GM20431 (cell line): ENCODE measurements around the gene KDSR.
"Not testable (repeated sequence)": the region's sequence is repeated elsewhere in the genome, so short reads cannot be mapped to it uniquely, and the experiment has no call there.

Experiments used
- in situ Hi-C: fragments of 300-500 bp; cut with MseI, MboI; formaldehyde crosslinking; loops from one replicate; pipeline ENCODE4 v1.15.0; 2020; ENCODE audit warnings: low sequenced_read_pairs; ENCODE audit not compliant: unreplicated experiment

Gene KDSR

DNA sequence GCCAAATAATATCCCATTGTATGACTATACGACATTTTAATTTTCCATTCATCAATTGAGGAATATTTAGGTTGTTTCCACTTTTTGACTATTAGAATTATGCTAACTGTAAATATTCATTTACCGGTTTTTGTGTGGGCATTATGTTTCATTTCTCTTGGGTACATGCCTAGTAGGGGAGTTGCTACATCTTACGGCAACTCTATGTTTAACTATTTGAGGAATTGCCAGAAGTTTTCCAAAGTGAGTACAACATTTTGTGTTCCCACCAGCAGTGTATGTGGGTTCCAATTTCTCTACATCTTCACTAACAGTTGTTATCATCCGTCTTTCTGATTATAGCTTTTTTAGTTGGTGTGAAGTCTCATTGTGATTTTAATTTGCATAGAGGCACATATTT lies 1.6 kb upstream of the KDSR start:
- in situ Hi-C loops, result no loop called here

DNA sequence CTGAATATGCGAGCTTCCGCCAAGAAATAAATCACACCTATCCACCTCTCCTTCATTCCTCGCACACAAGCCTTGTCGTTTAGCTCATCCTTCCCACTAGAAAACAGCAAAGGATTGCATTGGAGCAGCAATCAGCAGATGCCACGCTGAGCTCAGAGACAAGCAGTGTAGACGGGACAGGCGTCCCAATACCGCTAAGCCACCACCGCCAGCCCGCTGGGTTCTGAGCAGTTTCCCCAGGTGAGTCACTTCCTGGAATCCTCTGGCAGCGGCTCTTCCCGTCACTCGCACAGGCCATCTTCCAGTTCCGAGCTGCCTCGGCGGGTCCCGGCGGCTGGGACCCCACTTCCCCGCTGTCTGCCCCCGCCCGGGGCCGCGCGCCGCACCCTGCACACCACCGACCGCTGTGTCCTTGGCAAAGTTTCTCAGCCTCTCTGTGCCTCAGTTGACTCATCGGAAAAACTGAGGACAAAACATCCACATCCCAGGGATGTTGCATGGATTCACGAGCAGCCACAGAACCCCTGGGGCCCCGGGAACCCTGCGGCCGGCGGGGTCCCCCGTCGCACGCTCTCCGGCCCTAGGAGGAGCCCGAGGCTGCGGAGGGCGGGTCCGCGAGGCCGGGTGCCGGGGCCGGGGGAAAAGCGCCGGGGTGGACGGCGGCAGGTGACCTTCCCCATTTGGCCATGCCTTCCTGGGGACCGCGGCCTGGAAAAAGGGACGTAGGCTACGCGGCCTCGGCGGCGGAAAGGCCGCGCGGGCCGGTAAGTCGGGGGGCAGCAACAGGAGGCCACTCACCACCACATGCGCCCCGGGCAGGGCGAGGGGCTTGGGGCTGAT lies 573 bp downstream of the KDSR start:
- in situ Hi-C loops, result no loop called here

DNA sequence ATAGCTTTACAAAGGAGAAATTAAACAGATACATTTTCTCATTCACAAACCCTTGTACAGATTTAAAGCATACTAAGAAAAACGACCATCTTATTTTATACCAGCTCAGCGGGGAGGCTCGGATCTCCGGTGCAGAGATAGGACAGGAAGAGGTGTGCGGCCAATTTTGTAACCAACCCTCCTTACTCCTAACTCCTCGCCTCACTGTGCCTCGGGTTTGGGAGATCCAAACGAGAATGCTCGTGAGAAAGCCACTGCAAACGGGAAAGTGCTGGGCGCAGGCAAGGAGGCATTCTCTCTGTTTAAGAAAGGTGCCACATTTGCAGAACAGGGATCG lies 1.2 kb downstream of the KDSR start:
- in situ Hi-C loops, result no loop called here

DNA sequence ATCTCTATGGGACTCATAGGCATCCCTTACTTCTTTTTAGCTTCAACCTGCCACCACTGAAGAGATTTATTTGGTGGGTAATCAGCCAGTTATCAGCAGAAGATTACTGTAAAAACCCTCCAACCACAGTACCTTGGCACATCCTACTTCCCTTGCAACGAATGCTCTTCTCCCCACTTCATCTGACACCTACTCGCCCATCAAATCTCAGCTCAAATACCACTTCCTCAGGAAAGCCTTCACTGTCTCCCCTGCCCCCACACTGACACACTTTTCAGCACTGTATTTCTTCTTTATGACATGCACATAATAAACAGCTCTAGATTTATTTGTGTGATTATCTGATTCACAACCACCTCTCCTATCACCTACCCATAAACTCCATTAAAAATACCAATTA lies 3.1 kb downstream of the KDSR start:
- in situ Hi-C loops, result no loop called here

DNA sequence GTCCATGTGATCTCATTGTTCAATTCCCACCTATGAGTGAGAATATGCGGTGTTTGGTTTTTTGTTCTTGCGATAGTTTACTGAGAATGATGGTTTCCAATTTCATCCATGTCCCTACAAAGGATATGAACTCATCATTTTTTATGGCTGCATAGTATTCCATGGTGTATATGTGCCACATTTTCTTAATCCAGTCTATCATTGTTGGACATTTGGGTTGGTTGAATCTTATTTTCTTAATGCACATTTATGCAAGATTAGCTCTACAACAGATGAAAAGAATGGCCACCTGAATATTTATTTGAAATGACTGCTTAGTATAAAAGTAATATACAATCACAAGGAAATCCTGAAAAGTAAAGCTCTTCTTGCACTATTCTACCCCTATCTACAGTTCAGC lies 3.6 kb downstream of the KDSR start:
- in situ Hi-C loops, result not testable (repeated sequence)

DNA sequence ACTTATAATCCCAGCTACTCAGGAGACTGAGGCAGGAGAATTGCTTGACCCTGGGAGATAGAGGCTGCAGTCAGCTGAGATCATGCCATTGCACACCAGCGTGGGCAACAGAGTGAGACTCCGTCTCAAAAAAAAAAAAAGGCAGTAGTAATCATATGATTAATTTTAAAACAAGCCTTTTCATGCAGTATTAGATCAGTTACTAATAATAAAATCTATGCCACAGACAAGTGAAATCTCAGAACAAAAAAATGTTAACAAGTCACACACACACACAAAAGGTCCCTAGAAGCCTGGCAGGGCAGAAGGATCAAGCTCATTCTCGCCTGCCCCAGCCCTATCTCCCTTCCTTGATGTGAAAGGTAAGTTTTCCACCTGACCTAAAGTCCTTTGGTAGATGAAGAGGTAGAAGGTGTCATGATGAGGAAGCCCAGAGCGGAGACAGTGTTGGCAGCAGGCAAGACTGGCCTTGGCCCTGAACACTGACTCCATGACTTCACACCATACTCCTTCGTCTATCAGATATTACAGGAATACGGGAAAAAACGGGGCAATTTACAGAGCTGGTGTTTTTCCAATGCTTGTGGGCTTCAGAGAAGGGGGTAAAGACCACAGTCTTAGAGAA lies 10.6 kb downstream of the KDSR start:
- in situ Hi-C loops, result no loop called here

DNA sequence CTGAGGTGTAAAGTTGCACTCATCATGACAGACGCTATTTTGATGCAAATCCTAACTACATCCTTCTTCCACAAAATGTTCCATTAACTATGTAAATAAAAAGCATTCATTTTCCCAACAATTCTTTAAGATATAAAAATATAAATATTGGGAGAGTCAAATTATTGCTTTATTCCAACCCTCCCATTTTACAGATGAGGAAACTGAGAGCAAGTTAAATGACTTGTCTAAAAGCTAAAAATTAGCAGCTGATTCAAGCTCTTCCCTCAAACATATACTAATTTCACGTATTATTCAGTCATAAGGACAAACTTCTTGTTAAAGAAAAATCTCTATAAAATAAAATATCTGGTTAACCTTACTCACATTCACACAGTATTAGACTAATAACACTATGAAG lies 16.8 kb downstream of the KDSR start:
- in situ Hi-C loops, result no loop called here

DNA sequence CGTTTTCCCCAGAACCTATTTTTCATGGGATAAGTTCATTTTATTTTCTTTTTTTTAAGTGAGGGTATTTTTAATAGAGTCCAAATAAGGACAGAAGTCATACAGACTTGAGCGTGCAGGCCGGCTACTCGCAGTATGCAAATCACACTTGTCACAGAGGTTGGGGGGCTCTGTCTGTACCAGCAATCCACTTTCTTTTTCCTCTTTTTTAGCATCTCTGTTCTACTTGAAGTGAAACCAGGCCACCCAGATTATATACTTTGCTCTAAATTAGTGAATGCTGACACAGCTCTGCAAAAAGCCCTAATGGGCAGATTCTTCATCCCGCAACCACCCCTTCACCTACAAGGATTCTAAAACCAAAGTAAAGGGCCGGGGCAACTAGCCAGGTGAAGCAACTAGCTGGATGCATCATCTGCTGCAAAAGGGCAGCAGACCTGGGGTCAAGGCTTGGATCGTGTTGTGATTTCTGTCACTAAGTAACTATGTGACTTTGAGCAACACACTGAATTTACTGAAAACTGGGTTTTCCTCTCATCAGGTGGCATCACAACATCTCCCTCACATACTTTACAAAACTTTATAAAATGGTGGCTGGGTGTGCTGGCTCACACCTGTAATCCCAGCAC lies 18.4 kb downstream of the KDSR start:
- in situ Hi-C loops, result no loop called here

DNA sequence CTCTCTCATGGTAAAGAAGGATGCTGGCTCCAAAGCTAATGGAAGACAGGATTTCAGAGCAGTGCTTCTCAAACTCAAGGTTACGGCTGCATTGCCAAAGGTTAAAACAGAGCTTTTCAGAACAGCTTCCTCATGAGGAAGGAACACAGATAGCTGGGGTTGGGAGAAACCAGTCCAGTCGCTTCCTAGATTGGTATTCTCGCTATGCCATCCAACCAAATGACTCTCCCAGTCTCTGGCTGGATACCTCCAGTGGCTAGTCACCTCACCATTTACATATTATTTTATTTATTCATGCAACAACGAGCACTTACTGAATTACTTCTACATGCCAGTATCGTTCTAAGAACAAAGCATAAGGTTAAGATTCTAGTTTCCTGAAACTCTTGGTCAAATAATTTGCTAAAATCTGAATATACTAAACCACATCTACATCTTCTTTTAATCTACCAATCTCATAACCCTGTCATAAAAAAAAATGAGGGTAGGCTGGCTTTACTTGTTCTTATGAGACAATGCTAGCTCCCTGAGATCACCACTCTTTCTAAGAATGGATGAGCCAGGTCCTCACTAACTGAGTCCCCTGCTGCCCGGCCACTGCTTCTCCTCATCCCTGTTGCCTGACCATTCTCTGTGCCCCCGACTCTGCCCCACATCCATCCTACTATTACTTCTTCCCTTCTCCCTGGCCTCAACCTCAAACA lies 20.4 kb downstream of the KDSR start:
- in situ Hi-C loops, result no loop called here

DNA sequence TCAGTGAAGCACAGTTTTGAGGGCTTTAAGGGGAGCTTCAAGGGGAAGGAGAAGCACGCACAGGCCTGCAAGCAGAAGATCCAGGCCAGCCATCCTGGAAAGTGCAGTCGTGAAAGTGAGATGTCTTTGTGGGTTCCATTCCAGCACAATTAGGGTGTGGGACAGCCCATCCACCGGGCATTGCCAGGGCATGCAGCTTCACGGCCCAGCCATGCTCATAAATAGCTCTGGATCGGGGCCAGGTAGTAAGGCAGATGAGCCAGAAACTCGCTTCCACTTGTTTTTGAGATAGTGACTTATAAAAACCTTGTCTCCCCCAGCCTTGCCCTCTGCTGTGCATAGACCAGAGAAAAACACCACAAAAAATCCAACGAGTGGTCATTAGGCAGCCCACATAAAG lies 21.0 kb downstream of the KDSR start:
- in situ Hi-C loops, result no loop called here

DNA sequence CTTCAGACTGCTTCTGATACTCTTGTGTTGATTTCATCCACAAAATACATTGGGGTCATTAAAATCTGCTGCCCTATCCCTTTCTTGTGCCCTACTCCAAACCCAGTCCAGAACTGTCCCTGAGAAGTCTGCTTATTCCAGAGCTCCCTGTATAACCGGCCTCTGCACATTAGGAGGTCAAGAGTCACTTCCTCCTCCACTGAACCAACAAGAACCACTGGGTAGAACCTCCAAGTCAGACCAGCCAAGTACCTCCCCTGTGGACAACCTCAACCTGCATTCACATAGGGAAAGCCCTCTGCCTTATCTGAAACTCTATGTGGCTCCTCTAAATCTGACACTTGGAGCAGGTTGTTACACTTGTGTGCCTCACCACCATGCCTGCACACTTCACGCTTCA lies 22.1 kb downstream of the KDSR start:
- in situ Hi-C loops, result no loop called here

DNA sequence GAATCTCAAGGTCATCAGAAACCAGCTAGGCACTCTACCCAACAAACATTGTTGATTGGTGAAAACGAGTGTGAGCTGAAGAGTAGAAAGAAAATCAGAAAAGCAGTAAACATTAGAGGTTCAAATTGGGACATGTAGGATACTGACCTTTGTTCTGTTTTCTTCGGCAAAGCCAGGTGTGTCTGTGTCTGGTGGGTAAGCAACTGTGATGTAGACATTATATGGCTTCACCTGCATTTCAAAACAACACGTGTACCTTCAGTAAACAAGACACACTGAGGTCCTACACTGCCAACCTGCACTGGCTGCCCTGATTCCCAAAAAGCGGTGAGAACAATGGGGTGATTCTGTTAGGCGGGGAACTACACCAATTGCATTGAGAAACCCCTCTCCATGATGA lies 22.7 kb downstream of the KDSR start:
- in situ Hi-C loops, result no loop called here

DNA sequence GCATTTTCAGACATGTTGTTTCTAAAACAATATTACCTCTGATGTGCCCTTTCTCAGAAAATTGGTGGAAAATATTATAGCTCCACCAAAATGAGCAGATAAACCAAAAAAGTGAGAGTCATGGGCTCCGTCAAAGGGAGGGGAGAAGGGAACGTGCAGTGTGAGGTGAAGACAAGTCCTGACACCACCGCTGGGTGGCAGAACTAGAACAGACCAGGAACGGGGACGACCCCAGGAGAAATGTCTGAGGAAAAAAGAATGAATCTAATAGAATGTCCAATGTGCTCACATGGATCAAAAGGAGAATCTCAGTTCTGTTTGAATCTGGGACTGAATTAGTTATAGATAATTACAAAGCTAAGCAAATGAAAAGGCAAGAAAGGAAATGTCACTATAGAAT lies 24.8 kb downstream of the KDSR start:
- in situ Hi-C loops, result no loop called here

DNA sequence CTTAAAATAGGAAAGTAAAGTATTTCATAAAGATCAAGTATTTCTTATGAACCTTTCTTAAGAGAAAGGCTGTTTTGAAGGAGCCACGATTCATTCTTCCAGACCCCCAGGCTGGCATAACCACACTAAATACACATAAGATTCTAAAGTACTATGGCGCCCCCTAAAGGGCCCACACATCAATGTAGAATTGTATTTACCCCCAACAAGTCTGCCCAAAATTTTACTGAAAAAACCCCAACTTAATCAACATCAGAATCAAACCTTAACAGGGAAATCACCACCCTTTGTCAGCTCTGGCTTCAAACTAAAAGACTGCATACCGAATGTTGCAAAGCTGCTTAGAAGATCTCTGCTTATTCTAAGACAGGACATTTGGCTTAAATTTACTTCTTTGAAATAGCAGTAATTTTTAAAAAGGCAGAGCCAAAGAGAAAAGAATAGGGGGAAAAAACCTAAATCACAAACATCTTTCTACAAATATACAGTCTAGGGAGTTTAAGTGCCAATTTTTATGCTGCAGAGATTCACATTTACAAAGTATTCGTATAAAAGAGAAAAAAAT lies 27.0 kb downstream of the KDSR start:
- in situ Hi-C loops, result loop anchor here (10.0 kb wide), 1 partner anchor 325 kb away; no protein-coding TSS in a partner anchor

DNA sequence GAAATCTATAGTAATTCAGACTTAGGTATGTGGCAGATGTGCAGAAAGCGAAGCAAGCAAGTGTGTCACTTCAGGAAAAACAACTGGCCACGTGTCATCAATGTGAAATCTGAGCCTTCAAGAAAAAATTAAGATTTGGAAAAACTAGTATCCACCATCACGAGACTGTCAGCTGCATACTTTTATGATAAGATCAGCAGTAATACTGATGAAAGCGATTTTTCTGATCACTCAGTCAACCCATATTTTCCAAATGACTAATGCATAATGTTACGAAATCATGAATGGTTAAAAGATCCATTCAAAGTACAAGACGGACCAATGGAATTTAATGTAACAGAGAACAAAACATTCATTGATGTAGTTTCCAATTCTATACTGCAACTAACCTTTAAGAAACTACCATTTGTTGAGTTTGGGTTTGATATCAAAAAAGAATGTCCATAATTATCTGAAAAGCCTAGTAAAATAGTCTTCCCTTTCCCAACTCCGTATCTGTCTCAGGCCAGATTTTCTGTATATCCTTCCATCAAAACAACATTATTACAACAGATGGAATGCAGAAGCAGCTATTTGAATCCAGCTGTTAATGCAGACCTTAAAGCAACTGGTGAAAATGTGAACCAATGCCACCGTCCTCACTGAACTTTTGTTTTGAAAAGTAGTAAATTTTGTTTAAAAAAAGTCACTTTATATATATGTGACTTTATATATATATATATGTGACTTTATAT lies 30.5 kb downstream of the KDSR start:
- in situ Hi-C loops, result loop anchor here (10.0 kb wide), 1 partner anchor 322 kb away; no protein-coding TSS in a partner anchor

DNA sequence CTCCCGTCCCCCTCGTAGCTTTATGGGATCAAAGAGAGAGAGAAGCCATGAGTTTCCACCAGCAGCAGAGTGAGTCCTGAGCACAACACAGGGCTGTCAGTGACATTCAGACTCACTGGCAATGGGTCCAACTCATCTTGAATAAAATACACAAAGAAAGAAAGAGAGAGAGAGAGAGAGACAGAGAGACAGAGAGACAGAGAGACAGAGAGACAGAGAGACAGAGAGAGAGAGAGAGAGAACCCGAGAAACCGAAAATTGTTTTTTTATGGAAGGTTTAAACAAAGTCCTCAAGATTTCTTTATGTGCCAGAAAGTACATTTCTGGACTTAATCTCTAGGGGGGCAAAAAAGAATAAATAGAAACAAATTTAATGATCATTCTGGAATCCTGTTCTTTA lies 35.9 kb downstream of the KDSR start:
- in situ Hi-C loops, result loop anchor here (10.0 kb wide), 1 partner anchor 316 kb away; no protein-coding TSS in a partner anchor

DNA sequence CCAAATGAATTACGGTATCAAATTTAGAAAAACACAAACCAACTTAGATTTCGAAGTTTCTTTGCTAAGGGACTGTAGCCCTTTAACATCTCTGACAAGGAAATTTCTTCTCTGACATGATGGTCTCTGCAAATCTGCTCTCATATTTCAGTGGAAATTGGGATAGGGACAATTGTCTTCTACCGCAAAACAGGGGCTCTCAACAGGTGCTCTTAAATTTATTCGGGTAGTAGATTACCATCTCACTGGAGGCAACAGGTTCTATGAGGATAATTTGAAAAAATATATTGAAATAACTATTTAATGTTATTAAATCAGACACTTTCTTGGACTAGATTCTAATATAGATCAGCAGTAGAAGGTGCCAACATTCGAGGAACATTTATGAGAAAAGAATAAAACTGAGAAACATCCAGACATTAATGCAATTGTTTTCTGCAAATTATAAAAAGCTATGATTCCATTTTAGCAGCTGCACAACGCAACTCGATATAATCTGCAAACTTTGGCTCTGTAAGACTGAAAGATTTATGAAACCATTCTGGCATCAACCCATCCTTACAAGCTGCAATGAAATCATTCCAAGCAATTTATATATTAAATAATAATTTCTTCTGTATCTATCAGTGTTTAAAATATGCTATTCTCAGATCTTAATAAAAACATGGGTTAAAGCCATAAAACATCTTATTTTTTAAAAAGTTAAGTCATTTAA lies 37.4 kb downstream of the KDSR start:
- in situ Hi-C loops, result loop anchor here (10.0 kb wide), 2 partner anchors 195 to 315 kb away; no protein-coding TSS in a partner anchor

DNA sequence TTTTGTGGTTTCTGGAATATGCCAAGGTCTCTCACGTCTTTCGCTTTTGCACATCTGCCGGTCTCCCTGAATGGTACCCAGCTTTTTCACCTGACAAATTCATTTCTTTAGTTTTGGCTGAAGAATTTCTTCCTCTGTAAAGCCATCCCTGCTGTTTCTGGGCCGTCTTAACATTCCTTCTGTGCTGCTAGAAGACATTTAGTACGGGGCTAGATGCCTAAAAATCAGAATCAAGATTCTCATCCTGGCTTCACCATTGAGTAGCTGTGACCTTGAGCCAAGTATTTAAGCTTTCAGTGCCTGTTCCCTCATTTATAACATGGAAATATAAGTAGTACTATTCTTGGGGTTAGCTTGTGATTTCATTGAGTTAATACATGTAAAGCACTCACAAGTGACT lies 41.0 kb downstream of the KDSR start:
- in situ Hi-C loops, result loop anchor here (10.0 kb wide), 1 partner anchor 191 kb away; no protein-coding TSS in a partner anchor
